ENCODE results near the gene ATAD1.

GRCh38 chr10:87861953-87862678 lies 44.1 kb upstream of the ATAD1 start:
- no peak for TF ChIP-seq CTCF (IDR thresholded peaks at IDR 0.05; ENCODE audit: low read depth, low read length)
- TF ChIP-seq EZH2phosphoT487 (IDR thresholded peaks at IDR 0.05; ENCODE audit: low read depth), result no peak
